Measurements from ENCODE around the gene PUS3.

The PUS3 gene

DNA sequence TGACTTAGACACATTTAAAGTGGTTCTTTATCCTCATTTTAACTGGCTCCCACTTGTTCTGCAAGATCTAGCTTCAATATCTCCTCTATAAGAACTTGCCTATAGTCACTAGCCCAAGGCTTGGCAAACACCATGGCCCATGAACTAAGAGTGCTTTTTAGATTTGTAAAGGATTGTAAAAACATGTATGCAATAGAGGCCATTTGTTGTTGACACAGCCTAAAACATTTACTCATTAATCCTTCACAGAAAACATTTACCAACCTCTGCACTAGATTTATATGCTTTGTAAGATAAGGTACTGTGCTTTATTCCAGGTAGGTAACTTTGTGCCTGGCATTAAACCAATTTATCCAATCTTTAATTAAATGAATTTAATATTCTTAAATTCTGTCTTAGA, 10.0 kb downstream of the PUS3 start:
- H3K27ac ChIP-seq (ENCODE audit: extremely low read depth, low read depth, low read length) = no peak overlapping the region

DNA sequence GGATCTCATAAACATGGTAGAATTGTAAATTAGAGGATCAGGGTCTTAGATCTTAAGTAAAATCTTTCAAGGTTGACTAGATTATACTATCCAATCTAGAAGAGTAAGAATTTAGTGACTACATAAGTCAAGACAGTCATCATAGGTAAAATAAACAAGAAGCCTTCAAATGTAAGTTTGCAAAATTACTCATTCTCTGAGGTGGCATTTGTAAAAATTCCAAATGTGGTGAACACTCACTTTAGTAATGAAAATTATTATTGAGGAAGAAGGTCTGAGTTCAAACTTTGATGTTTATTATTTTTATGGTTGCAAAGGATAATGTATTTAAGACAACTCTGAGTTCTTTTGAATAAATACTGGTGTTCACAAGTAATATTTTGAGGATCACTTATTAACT, 10.9 kb downstream of the PUS3 start:
- TF ChIP-seq ZNF558 (tag by site-specific recombination; IDR thresholded peaks at IDR 0.05) = no peak
- TF ChIP-seq ZNF335 (tag by site-specific recombination; conservative IDR thresholded peaks at IDR 0.05) = no peak
- no peak for TF ChIP-seq KLF8 (tag by site-specific recombination; IDR thresholded peaks at IDR 0.05)
- TF ChIP-seq ZNF473 (tag by site-specific recombination; IDR thresholded peaks at IDR 0.05) = no peak
- H3K4me1 ChIP-seq (ENCODE audit: control insufficient read depth, insufficient read depth, low read length) = no peaks in the 10 kb centered on the region
- ChIA-PET POLR2A (no interaction called here), CTCF (interaction anchor here (0.6 kb wide), 1 partner anchor 289 kb away, joined by 5 read pairs; no protein-coding TSS in a partner anchor)
- H3K9me3 ChIP-seq (ENCODE audit: control insufficient read depth, insufficient read depth, low read depth, low read length) = no peaks in the 10 kb centered on the region
- peaks cover 4 to 38% of the 10 kb centered on the region in 2 experiments; a peak in 1 of 3 replicates for H3K36me3 ChIP-seq (ENCODE audit: control insufficient read depth in 2 of 2, insufficient read depth in 1 of 2, low read length in 2 of 2)
- H3K27ac ChIP-seq (ENCODE audit: extremely low read depth, low read depth, low read length) = no peak overlapping the region
- H3K4me3 ChIP-seq (ENCODE audit: low read depth, low read length) = no peak overlapping the region

More for the DNA sequence above, 10.0 kb downstream of the PUS3 start:
- CTCF ChIA-PET = no interaction called here
- TF ChIP-seq GLIS2 (tag by site-specific recombination; IDR thresholded peaks at IDR 0.05) (no peak), ZNF776 (tag by site-specific recombination; IDR thresholded peaks at IDR 0.05; ENCODE audit: borderline replicate concordance) (no peak), ZNF658 (tag by site-specific recombination; IDR thresholded peaks at IDR 0.05) (no peak), ZNF211 (tag by site-specific recombination; IDR thresholded peaks at IDR 0.05; ENCODE audit: low read depth) (no peak)
- TF ChIP-seq, protein P1, sequence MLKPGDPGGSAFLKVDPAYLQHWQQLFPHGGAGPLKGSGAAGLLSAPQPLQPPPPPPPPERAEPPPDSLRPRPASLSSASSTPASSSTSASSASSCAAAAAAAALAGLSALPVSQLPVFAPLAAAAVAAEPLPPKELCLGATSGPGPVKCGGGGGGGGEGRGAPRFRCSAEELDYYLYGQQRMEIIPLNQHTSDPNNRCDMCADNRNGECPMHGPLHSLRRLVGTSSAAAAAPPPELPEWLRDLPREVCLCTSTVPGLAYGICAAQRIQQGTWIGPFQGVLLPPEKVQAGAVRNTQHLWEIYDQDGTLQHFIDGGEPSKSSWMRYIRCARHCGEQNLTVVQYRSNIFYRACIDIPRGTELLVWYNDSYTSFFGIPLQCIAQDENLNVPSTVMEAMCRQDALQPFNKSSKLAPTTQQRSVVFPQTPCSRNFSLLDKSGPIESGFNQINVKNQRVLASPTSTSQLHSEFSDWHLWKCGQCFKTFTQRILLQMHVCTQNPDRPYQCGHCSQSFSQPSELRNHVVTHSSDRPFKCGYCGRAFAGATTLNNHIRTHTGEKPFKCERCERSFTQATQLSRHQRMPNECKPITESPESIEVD (tag by site-specific recombination; IDR thresholded peaks at IDR 0.05) = no peak
- Histone ChIP-seq H3K4me1 (ENCODE audit: control insufficient read depth, insufficient read depth, low read length) (no peaks in the 10 kb centered on the region), H3K4me3 (ENCODE audit: low read depth, low read length) (no peak overlapping the region), H3K9me3 (ENCODE audit: control insufficient read depth, insufficient read depth, low read depth, low read length) (no peaks in the 10 kb centered on the region), H3K36me3 (ENCODE audit: control insufficient read depth in 2 of 2, insufficient read depth in 1 of 2, low read length in 2 of 2) (peaks cover 4 to 38% of the 10 kb centered on the region in 2 experiments; a peak in 1 of 3 replicates)
- POLR2A ChIA-PET = no interaction called here

DNA sequence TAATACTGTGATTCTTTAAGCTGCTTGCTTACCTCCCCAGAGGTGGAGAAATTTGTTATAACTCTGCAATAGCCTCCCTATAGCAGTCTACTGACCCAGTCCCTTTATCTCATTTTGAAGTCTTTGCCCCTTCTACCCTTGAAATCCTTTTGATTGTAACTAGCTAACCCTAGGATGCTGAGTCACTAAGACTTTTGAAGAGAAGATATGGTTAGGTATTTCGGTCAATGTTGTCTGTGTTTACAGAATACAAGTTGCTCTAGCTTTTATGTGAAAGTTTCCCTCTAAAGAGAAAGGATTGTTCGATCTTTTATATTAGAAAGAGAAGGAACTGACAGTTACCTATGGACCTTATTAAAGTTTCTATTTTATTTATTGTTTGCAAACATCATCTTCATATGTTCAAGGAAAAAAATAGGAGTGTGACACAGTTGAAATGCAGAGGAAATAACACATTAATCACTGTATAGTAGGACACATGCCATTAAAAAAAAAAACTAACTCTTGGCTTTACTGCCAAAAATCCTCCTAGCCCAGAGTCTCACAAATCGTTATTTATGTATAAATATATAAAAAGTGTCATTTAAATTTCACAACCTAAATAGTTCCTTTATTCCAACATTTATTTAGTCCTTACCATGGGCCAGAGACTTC, 12.4 kb downstream of the PUS3 start:
- Histone ChIP-seq H3K4me1 (ENCODE audit: control insufficient read depth, insufficient read depth, low read length) (no peaks in the 10 kb centered on the region), H3K36me3 (ENCODE audit: control insufficient read depth in 2 of 2, insufficient read depth in 1 of 2, low read length in 2 of 2) (peaks cover 4 to 31% of the 10 kb centered on the region in 2 experiments; a peak in 1 of 3 replicates), H3K9me3 (ENCODE audit: control insufficient read depth, insufficient read depth, low read depth, low read length) (no peaks in the 10 kb centered on the region), H3K27ac (ENCODE audit: extremely low read depth, low read depth, low read length) (no peak overlapping the region), H3K4me3 (ENCODE audit: low read depth, low read length) (no peak overlapping the region)
- ChIA-PET POLR2A (no interaction called here), CTCF (interaction anchor here (0.7 to 1.1 kb wide), 2 partner anchors 438 to 545 kb away, joined by 4 read pairs; no protein-coding TSS in a partner anchor)
- TF ChIP-seq PRDM1 (tag by site-specific recombination; IDR thresholded peaks at IDR 0.05) = no peak
- no peak for TF ChIP-seq ZNF623 (tag by site-specific recombination; IDR thresholded peaks at IDR 0.05)
- TF ChIP-seq, protein P2, sequence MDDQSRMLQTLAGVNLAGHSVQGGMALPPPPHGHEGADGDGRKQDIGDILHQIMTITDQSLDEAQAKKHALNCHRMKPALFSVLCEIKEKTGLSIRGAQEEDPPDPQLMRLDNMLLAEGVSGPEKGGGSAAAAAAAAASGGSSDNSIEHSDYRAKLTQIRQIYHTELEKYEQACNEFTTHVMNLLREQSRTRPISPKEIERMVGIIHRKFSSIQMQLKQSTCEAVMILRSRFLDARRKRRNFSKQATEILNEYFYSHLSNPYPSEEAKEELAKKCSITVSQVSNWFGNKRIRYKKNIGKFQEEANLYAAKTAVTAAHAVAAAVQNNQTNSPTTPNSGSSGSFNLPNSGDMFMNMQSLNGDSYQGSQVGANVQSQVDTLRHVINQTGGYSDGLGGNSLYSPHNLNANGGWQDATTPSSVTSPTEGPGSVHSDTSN (CRISPR knock-in tag; IDR thresholded peaks at IDR 0.05) = no peak
- TF ChIP-seq ZNF660 (tag by site-specific recombination; IDR thresholded peaks at IDR 0.05) = no peak
- no peak for TF ChIP-seq ZEB2 (tag by site-specific recombination; IDR thresholded peaks at IDR 0.05)
- TF ChIP-seq, protein P3, sequence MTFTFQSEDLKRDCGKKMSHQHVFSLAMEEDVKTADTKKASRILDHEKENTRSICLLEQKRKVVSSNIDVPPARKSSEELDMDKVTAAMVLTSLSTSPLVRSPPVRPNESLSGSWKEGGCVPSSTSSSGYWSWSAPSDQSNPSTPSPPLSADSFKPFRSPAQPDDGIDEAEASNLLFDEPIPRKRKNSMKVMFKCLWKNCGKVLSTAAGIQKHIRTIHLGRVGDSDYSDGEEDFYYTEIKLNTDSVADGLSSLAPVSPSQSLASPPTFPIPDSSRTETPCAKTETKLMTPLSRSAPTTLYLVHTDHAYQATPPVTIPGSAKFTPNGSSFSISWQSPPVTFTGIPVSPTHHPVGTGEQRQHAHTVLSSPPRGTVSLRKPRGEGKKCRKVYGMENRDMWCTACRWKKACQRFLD (tag by site-specific recombination; IDR thresholded peaks at IDR 0.05) = no peak
- TF ChIP-seq ZNF658 (tag by site-specific recombination; IDR thresholded peaks at IDR 0.05) = no peak
- TF ChIP-seq, protein P4, sequence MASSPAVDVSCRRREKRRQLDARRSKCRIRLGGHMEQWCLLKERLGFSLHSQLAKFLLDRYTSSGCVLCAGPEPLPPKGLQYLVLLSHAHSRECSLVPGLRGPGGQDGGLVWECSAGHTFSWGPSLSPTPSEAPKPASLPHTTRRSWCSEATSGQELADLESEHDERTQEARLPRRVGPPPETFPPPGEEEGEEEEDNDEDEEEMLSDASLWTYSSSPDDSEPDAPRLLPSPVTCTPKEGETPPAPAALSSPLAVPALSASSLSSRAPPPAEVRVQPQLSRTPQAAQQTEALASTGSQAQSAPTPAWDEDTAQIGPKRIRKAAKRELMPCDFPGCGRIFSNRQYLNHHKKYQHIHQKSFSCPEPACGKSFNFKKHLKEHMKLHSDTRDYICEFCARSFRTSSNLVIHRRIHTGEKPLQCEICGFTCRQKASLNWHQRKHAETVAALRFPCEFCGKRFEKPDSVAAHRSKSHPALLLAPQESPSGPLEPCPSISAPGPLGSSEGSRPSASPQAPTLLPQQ (tag by site-specific recombination; IDR thresholded peaks at IDR 0.05) = no peak

All from HEK293 (cell line).